SU-DHL-6 (cell line): ENCODE data around the gene CNTN4.

Experiments used
- EZH2phosphoT487 ChIP-seq: fragments of 200-600 bp; sonication (generic), shearing (Covaris generic); conservative IDR thresholded peaks from 2 replicates; pipeline ENCODE4 v1.6.1; 2018; ENCODE audit warnings: mild to moderate bottlenecking, antibody characterized with exemption, low read length, moderate library complexity, mixed read lengths
- TF ChIP-seq, protein P1 (sequence below): fragments of 200-600 bp; sonication (generic); IDR thresholded peaks from one replicate; pipeline ENCODE4 v1.5.1; 2017; ENCODE audit warnings: antibody characterized with exemption, mild to moderate bottlenecking, low read length, moderate library complexity; ENCODE audit not compliant: insufficient read depth, poor library complexity, severe bottlenecking

- TF ChIP-seq, protein P1, sequence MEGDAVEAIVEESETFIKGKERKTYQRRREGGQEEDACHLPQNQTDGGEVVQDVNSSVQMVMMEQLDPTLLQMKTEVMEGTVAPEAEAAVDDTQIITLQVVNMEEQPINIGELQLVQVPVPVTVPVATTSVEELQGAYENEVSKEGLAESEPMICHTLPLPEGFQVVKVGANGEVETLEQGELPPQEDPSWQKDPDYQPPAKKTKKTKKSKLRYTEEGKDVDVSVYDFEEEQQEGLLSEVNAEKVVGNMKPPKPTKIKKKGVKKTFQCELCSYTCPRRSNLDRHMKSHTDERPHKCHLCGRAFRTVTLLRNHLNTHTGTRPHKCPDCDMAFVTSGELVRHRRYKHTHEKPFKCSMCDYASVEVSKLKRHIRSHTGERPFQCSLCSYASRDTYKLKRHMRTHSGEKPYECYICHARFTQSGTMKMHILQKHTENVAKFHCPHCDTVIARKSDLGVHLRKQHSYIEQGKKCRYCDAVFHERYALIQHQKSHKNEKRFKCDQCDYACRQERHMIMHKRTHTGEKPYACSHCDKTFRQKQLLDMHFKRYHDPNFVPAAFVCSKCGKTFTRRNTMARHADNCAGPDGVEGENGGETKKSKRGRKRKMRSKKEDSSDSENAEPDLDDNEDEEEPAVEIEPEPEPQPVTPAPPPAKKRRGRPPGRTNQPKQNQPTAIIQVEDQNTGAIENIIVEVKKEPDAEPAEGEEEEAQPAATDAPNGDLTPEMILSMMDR, result no peak
- no peak for TF ChIP-seq EZH2phosphoT487
Observed at GRCh38 chr3:3037156-3037555, 938.5 kb downstream of the CNTN4 start.
